ENCODE data around the gene C2orf92. TPM values are rescaled to one million over a fixed set of nuclear protein-coding genes. Genes with fewer than 3 reads are reported as not detected.
A peak's percentile ranks its signal among the peaks of the same experiment; 100 is the strongest.

C2orf92 gene
- total RNA-seq, 6 donors from 2014 or later = 9.1 to 45.1 (median 23.1) TPM

GRCh38 chr2:97714950-97715652, 45.6 kb downstream of the C2orf92 start:
- Histone ChIP-seq H3K4me3 (peak overlapping the region in 2 of 4 donors; percentile 32 to 37), H3K9me3 (no peaks in the 10 kb centered on the region), H3K27ac (peak overlapping the region in 2 of 4 donors; percentile 32 to 62), H3K4me1 (no peaks in the 10 kb centered on the region), H3K36me3 (no peaks in the 10 kb centered on the region), H3K27me3 (no peaks in the 10 kb centered on the region)
- 90 to 92% methylated on average over 12 to 13 of the region's 13 CpGs for WGBS, 2 donors
- no peak for TF ChIP-seq POLR2AphosphoS5 (IDR thresholded peaks at IDR 0.05)
- TF ChIP-seq POLR2A (IDR thresholded peaks at IDR 0.05) = no peak
- TF ChIP-seq CTCF (IDR thresholded peaks at IDR 0.05) = no peak
- TF ChIP-seq EP300 (IDR thresholded peaks at IDR 0.05) = no peak
- ATAC-seq (ENCODE audit: low FRiP score in 2 of 2) = no peak
- peak in 1 of 2 donors; percentile 16 for DNase-seq

GRCh38 chr2:97715951-97716694, 46.6 kb downstream of the C2orf92 start:
- H3K4me3 ChIP-seq = no peak overlapping the region
- 78 to 86% methylated on average over 8 to 9 of the region's 9 CpGs for WGBS, 2 donors
- no peak for TF ChIP-seq CTCF (IDR thresholded peaks at IDR 0.05)
- no peak for TF ChIP-seq EP300 (IDR thresholded peaks at IDR 0.05)
- no peak for TF ChIP-seq POLR2A (IDR thresholded peaks at IDR 0.05)
- TF ChIP-seq POLR2AphosphoS5 (IDR thresholded peaks at IDR 0.05) = no peak
- H3K36me3 ChIP-seq = no peaks in the 10 kb centered on the region
- ATAC-seq (ENCODE audit: low FRiP score in 2 of 2) (no peak), DNase-seq (peak; percentile 9 to 25)
- no peaks in the 10 kb centered on the region for H3K4me1 ChIP-seq
- peak overlapping the region in 1 of 4 donors; percentile 40 for H3K27ac ChIP-seq
- H3K27me3 ChIP-seq = no peaks in the 10 kb centered on the region
- H3K9me3 ChIP-seq = no peaks in the 10 kb centered on the region

GRCh38 chr2:97716695-97717612, 47.4 kb downstream of the C2orf92 start:
- peak; percentile 16 to 46 for DNase-seq
- 87 to 88% methylated on average over 10 to 21 of the region's 21 CpGs for WGBS, 2 donors
- no peak for TF ChIP-seq CTCF (IDR thresholded peaks at IDR 0.05)
- TF ChIP-seq POLR2A (IDR thresholded peaks at IDR 0.05) = no peak
- TF ChIP-seq EP300 (IDR thresholded peaks at IDR 0.05) = no peak
- no peak for TF ChIP-seq POLR2AphosphoS5 (IDR thresholded peaks at IDR 0.05)
- Histone ChIP-seq H3K27me3 (no peaks in the 10 kb centered on the region), H3K27ac (peak overlapping the region in 1 of 4 donors; percentile 40), H3K9me3 (no peaks in the 10 kb centered on the region), H3K4me3 (no peak overlapping the region), H3K4me1 (no peaks in the 10 kb centered on the region), H3K36me3 (no peaks in the 10 kb centered on the region)
- ATAC-seq (ENCODE audit: low FRiP score in 2 of 2) = no peak

GRCh38 chr2:97717613-97717995, 48.1 kb downstream of the C2orf92 start:
- Histone ChIP-seq H3K27ac (peak overlapping the region in 2 of 4 donors; percentile 42 to 46), H3K27me3 (no peaks in the 10 kb centered on the region), H3K36me3 (no peaks in the 10 kb centered on the region), H3K4me3 (no peak overlapping the region), H3K4me1 (no peaks in the 10 kb centered on the region), H3K9me3 (no peaks in the 10 kb centered on the region)
- TF ChIP-seq CTCF (IDR thresholded peaks at IDR 0.05) (no peak), EP300 (IDR thresholded peaks at IDR 0.05) (no peak), POLR2A (IDR thresholded peaks at IDR 0.05) (no peak), POLR2AphosphoS5 (IDR thresholded peaks at IDR 0.05) (no peak)
- DNase-seq (no peak), ATAC-seq (ENCODE audit: low FRiP score in 2 of 2) (no peak)
- 45 to 64% methylated on average over 3 of the region's 3 CpGs for WGBS, 2 donors
